NB4 (cell line): ENCODE data around the gene MCIDAS.

Source experiments
- MYC ChIP-seq: IDR thresholded peaks from 2 replicates; pipeline ENCODE4 v1.6.1; 2011; ENCODE audit warnings: low read depth, low read length
- POLR2A ChIP-seq: IDR thresholded peaks from 2 replicates; pipeline ENCODE4 v1.6.1; 2011; ENCODE audit warnings: mild to moderate bottlenecking; ENCODE audit not compliant: insufficient read length; ENCODE audit errors: extremely low read depth
- TF ChIP-seq, protein P1 (sequence below): IDR thresholded peaks from one replicate; pipeline ENCODE4 v1.5.1; 2012; ENCODE audit warnings: low read depth, low read length

DNA sequence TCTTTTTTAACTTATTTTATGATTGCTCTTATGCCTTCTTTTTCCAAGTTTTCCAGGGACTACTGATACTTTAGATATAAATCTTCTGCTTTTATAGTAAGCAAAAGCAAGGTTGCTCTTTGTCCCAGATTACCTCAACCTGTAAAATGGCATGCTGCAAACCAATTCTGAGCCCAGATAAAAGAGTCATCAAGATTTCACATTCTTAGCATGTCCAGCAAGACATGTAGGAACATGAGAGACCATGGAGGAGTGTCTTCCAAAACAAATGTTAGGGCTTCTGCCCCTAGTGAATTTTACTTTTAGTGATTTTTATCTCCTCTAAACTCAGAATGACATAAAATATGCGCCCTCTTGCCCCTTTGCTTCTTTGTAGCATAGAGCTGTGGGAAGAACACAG lies 47.1 kb downstream of the MCIDAS start:
- TF ChIP-seq, protein P1, sequence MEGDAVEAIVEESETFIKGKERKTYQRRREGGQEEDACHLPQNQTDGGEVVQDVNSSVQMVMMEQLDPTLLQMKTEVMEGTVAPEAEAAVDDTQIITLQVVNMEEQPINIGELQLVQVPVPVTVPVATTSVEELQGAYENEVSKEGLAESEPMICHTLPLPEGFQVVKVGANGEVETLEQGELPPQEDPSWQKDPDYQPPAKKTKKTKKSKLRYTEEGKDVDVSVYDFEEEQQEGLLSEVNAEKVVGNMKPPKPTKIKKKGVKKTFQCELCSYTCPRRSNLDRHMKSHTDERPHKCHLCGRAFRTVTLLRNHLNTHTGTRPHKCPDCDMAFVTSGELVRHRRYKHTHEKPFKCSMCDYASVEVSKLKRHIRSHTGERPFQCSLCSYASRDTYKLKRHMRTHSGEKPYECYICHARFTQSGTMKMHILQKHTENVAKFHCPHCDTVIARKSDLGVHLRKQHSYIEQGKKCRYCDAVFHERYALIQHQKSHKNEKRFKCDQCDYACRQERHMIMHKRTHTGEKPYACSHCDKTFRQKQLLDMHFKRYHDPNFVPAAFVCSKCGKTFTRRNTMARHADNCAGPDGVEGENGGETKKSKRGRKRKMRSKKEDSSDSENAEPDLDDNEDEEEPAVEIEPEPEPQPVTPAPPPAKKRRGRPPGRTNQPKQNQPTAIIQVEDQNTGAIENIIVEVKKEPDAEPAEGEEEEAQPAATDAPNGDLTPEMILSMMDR, result no peak
- TF ChIP-seq MYC (no peak), POLR2A (no peak)
